Activated CD8-positive, alpha-beta T cell treated with anti-CD3 and anti-CD28 coated beads, Interleukin-2, amount 10 ng/mL, durations not matched to agents 7 days and 5 days (primary cell): ENCODE results near the gene EMSY. TPM values are rescaled to one million over a fixed set of nuclear protein-coding genes. Genes with fewer than 3 reads are reported as not detected.

Experiments used
- ATAC-seq: fragments of 150-1000 bp; cut with Tn5 transposase; one replicate; pipeline ENCODE4 v1.10.0; 2021; ENCODE audit warnings: moderate library complexity
- CTCF ChIA-PET: fragments of 350-600 bp; sonication (Branson Sonifier 250); formaldehyde crosslinking; loops from one replicate; lab custom pipeline; 2021; ENCODE audit warnings: antibody characterized with exemption; lab: Charles Lee
- POLR2A ChIA-PET: fragments of 350-600 bp; sonication (Branson Sonifier 250); formaldehyde crosslinking; loops from one replicate; lab custom pipeline; 2021; ENCODE audit warnings: antibody characterized with exemption; lab: Charles Lee
- DNase-seq: peaks from one replicate; pipeline ENCODE4 v3.0.0-alpha.2; 2020
- H3K27ac Mint-ChIP-seq: one replicate; pipeline ENCODE4 v1.8.0; 2021; ENCODE audit warnings: mild to moderate bottlenecking, mixed read lengths
- H3K27me3 Mint-ChIP-seq: one replicate; pipeline ENCODE4 v1.8.0; 2021; ENCODE audit warnings: low read depth, mixed read lengths
- H3K36me3 Mint-ChIP-seq: one replicate; pipeline ENCODE4 v1.8.0; 2021; ENCODE audit warnings: low read depth, mixed read lengths
- H3K4me1 Mint-ChIP-seq: one replicate; pipeline ENCODE4 v1.8.0; 2021; ENCODE audit warnings: low read depth, mixed read lengths
- H3K4me3 Mint-ChIP-seq: one replicate; pipeline ENCODE4 v1.8.0; 2021; ENCODE audit warnings: mild to moderate bottlenecking, mixed read lengths
- H3K9me3 Mint-ChIP-seq: one replicate; pipeline ENCODE4 v1.8.0; 2022; ENCODE audit warnings: mixed read lengths; ENCODE audit not compliant: insufficient read depth
- total RNA-seq, 2 experiments: library from RNA; stranded (reverse); gene quantifications; one replicate each; pipeline ENCODE4 v1.2.3, GENCODE V29; 2021

EMSY gene
- total RNA-seq, 2 experiments from 2014 or later = 30.1 to 32.2 TPM

- peaks cover 15% of the 10 kb centered on the region for H3K27me3 Mint-ChIP-seq
- no peak for ATAC-seq
- H3K9me3 Mint-ChIP-seq = no peaks in the 10 kb centered on the region
- ChIA-PET POLR2A (no interaction called here), CTCF (interaction anchor here (0.6 to 1.6 kb wide), 3 partner anchors 105 to 541 kb away, joined by 3 to 4 read pairs (median 3); no protein-coding TSS in a partner anchor)
- no peak for DNase-seq
- peaks cover 6% of the 10 kb centered on the region for H3K4me1 Mint-ChIP-seq
- H3K27ac Mint-ChIP-seq = no peak overlapping the region
- no peaks in the 10 kb centered on the region for H3K36me3 Mint-ChIP-seq
- no peak overlapping the region for H3K4me3 Mint-ChIP-seq
These were observed 20.4 kb upstream of the EMSY start for GRCh38 chr11:76424379-76424778.

DNA sequence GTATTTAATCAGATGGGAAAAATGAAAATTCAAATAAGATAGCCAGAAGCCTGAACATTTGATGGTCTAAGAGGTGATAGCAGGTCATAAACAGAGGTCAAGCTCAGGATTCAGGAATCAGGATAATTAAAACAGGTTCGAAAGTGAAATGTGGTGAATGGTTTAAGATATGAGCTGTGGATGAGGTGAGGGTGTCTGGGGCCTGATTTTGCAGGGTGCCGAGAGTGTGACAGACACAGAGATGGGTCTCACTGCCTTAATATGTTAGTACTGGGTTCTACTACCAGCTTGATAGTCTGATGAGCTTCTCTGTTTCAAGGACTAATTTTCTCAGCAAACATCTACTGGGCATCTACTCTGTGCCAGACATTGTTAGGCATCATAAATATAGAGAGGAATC, 19.9 kb upstream of the EMSY start:
- ATAC-seq (no peak), DNase-seq (no peak)
- H3K4me3 Mint-ChIP-seq = no peak overlapping the region
- H3K4me1 Mint-ChIP-seq = peaks cover 6% of the 10 kb centered on the region
- no peaks in the 10 kb centered on the region for H3K36me3 Mint-ChIP-seq
- H3K27ac Mint-ChIP-seq = no peak overlapping the region
- ChIA-PET CTCF (interaction anchor here (1.1 to 1.6 kb wide), 2 partner anchors 8 to 217 kb away, joined by 3 to 4 read pairs; no protein-coding TSS in a partner anchor), POLR2A (no interaction called here)
- no peaks in the 10 kb centered on the region for H3K9me3 Mint-ChIP-seq
- H3K27me3 Mint-ChIP-seq = peaks cover 15% of the 10 kb centered on the region

DNA sequence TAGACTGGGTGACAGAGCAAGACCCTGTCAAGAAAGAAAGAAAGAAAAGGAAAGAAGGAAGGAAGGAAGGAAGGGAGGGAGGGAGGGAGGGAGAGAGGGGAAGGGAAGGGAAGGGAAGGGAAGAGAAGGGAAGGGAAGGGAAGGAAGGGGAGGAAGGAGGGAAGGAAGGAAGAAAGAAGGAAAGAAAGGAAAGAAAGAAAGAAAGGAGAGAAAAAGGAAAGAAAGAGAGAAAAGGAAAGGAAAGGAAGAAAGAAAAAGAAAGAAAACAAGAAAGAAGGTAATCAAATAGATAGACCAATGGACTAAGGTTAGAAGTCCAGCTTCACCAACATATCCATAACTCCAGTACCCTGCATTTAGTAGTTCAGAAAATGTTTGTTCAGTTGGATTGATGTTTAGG, 18.2 kb upstream of the EMSY start:
- no peak overlapping the region for H3K4me3 Mint-ChIP-seq
- no peaks in the 10 kb centered on the region for H3K9me3 Mint-ChIP-seq
- ChIA-PET CTCF (interaction anchor here (1.1 kb wide), 1 partner anchor 296 kb away, joined by 3 read pairs; no protein-coding TSS in a partner anchor), POLR2A (no interaction called here)
- DNase-seq (no peak), ATAC-seq (no peak)
- peaks cover 15% of the 10 kb centered on the region for H3K27me3 Mint-ChIP-seq
- H3K27ac Mint-ChIP-seq = no peak overlapping the region
- H3K36me3 Mint-ChIP-seq = no peaks in the 10 kb centered on the region
- peaks cover 6% of the 10 kb centered on the region for H3K4me1 Mint-ChIP-seq

GRCh38 chr11:76436020-76436419, 8.8 kb upstream of the EMSY start:
- ChIA-PET CTCF (no interaction called here), POLR2A (no interaction called here)
- no peak overlapping the region for H3K27ac Mint-ChIP-seq
- no peaks in the 10 kb centered on the region for H3K4me1 Mint-ChIP-seq
- no peak for DNase-seq
- ATAC-seq = no peak
- H3K27me3 Mint-ChIP-seq = no peaks in the 10 kb centered on the region
- no peaks in the 10 kb centered on the region for H3K9me3 Mint-ChIP-seq
- no peak overlapping the region for H3K4me3 Mint-ChIP-seq
- peaks cover 4% of the 10 kb centered on the region for H3K36me3 Mint-ChIP-seq

- DNase-seq = no peak
- Mint-ChIP-seq H3K9me3 (no peaks in the 10 kb centered on the region), H3K4me3 (peak overlapping the region; percentile 88), H3K27me3 (no peaks in the 10 kb centered on the region), H3K4me1 (peaks cover 22% of the 10 kb centered on the region), H3K36me3 (peaks cover 31% of the 10 kb centered on the region), H3K27ac (peak overlapping the region; percentile 97)
- ChIA-PET POLR2A (no interaction called here), CTCF (interaction anchor here (1.7 kb wide), 1 partner anchor 23 kb away, joined by 5 read pairs; no protein-coding TSS in a partner anchor)
- no peak for ATAC-seq
These were observed 1.4 kb upstream of the EMSY start for GRCh38 chr11:76443268-76443980.

DNA sequence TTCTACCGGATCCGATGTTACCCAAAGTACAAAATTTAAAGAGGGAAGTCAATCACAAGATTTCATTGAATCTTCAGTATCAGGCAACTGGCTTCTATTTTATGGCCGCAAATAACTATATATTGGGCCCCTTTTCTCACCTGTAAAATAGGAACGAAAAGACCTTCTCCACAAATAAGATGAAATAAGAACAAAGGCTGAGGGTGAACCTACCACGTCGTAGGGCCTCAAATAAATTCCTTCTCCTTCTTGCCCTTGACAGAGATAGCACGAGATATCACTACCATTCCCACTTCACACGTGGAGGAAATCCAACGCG, 794 bp upstream of the EMSY start:
- ChIA-PET POLR2A (no interaction called here), CTCF (no interaction called here)
- DNase-seq (no peak), ATAC-seq (no peak)
- Mint-ChIP-seq H3K4me1 (peaks cover 25% of the 10 kb centered on the region), H3K4me3 (peak overlapping the region; percentile 88), H3K27ac (peak overlapping the region; percentile 97), H3K36me3 (peaks cover 34% of the 10 kb centered on the region), H3K27me3 (no peaks in the 10 kb centered on the region), H3K9me3 (no peaks in the 10 kb centered on the region)

DNA sequence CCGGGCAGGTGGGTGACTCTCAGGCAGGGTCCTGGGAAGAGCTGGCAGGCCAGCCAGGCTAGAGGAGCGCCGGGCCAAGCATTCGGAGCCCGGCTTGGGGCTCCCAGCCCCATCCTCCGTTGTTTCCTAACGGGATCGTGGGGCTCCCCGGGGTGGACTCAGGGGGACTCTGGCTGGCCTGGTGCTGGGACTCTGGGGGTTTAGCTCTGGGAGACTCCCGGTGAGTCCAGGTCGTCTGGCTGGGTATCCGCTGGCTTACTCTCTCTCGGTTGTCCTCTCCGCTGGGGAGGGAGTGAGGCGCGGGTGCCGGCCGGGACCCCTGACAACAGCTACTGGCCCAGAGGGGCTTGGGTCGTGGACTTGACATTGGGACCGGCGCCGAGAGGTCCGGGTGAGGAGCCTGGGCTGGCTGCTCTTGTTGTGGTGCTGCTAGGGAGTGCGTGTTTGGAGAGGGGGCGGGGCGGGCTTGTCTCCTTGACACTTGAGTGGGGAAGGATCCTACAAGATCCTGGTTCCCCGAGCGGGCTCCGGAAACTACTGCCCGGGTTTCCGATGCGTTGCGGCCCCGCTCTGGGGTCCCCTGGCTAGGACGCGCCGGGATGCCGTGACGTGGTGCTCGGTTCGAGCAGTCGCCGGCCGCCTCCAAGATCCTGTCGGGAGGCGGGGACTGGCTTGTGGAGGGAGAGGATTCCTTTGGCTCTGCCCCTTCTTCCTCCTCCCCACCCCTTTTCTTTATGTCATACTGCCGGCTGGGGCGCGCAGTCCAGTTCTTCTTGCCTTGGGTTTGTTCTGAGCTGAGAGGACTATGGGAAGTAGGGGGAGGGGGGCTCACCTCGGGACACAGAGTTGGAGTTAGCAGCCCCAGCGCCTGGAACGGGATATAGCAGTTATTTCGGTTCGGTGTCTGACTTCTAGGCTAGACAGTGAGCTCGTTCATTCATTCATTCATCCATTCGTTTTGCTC, 585 bp downstream of the EMSY start:
- DNase-seq (peak; percentile 63), ATAC-seq (peak; percentile 51)
- H3K4me3 Mint-ChIP-seq = peak overlapping the region; percentile 88
- H3K27ac Mint-ChIP-seq = peak overlapping the region; percentile 97
- H3K9me3 Mint-ChIP-seq = no peaks in the 10 kb centered on the region
- peaks cover 29% of the 10 kb centered on the region for H3K4me1 Mint-ChIP-seq
- no peaks in the 10 kb centered on the region for H3K27me3 Mint-ChIP-seq
- H3K36me3 Mint-ChIP-seq = peaks cover 40% of the 10 kb centered on the region
- POLR2A ChIA-PET = interaction anchor here (0.6 to 1.6 kb wide), 6 partner anchors 25 to 1356 kb away, joined by 3 to 6 read pairs (median 3); partner anchors contain the start of genes GVQW3 and THAP12
- CTCF ChIA-PET = interaction anchor here (0.6 to 2.1 kb wide), 10 partner anchors 10 to 548 kb away, joined by 3 to 11 read pairs (median 3); no protein-coding TSS in a partner anchor

GRCh38 chr11:76448506-76448905, 3.7 kb downstream of the EMSY start:
- peaks cover 42% of the 10 kb centered on the region for H3K36me3 Mint-ChIP-seq

DNA sequence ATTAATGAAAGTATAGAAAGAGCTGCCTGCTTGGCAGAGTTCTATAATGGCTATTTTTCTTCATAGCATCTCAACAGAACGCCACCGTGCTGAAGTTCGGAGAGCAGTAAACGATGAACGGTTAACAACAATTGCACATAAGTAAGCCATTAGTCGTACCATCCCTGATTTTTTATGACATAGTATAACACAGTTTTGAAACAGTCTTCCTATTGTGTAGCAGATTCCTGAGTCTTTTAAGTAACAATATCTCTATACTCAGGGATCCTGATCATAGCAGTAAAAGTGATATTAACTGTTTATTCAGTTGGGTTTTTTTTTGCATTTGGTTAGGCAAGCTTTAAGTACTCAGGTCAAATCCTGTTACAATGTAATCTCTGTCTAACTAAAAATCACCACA, 8.4 kb downstream of the EMSY start:
- H3K4me1 Mint-ChIP-seq = peaks cover 13% of the 10 kb centered on the region
- CTCF ChIA-PET = no interaction called here
- H3K4me3 Mint-ChIP-seq = no peak overlapping the region
- H3K27me3 Mint-ChIP-seq = no peaks in the 10 kb centered on the region
- peaks cover 30% of the 10 kb centered on the region for H3K36me3 Mint-ChIP-seq
- POLR2A ChIA-PET = no interaction called here
- DNase-seq (no peak), ATAC-seq (no peak)
- H3K27ac Mint-ChIP-seq = no peak overlapping the region
- no peaks in the 10 kb centered on the region for H3K9me3 Mint-ChIP-seq

More at GRCh38 chr11:76448506-76448905, 3.7 kb downstream of the EMSY start:
- DNase-seq (no peak), ATAC-seq (no peak)
- H3K4me1 Mint-ChIP-seq = peaks cover 19% of the 10 kb centered on the region
- POLR2A ChIA-PET = no interaction called here
- H3K27me3 Mint-ChIP-seq = no peaks in the 10 kb centered on the region
- no peaks in the 10 kb centered on the region for H3K9me3 Mint-ChIP-seq
- no peak overlapping the region for H3K4me3 Mint-ChIP-seq
- CTCF ChIA-PET = interaction anchor here (1.0 kb wide), 1 partner anchor 241 kb away, joined by 3 read pairs; no protein-coding TSS in a partner anchor
- H3K27ac Mint-ChIP-seq = no peak overlapping the region

DNA sequence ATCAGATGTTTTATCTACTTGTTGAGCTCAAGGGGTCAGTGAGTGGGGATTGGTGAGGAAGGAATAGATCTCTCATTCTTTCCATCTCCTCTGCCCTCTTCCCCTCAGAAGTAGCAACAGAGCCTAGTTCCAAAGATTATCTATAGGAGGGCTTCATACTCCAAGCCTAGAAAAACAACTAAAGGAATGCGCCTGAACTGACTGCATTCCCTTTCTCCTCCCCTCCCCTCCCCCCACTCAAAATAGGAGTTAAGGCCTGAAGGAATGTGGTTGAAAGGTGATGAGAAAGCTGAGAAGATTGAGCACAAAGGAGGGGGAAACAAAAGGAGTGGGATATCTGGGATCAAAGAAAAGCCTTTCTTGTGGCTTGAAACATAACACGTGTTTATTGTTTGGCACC, 10.5 kb downstream of the EMSY start:
- Mint-ChIP-seq H3K36me3 (peaks cover 27% of the 10 kb centered on the region), H3K4me1 (peaks cover 6% of the 10 kb centered on the region), H3K27me3 (no peaks in the 10 kb centered on the region), H3K4me3 (no peak overlapping the region), H3K27ac (no peak overlapping the region), H3K9me3 (no peaks in the 10 kb centered on the region)
- DNase-seq (no peak), ATAC-seq (no peak)
- CTCF ChIA-PET = interaction anchor here (0.6 to 1.4 kb wide), 2 partner anchors 9 to 17 kb away, joined by 3 to 5 read pairs; no protein-coding TSS in a partner anchor
- POLR2A ChIA-PET = no interaction called here

- no peak for DNase-seq
These were observed 11.1 kb downstream of the EMSY start for GRCh38 chr11:76455931-76456330.

More at GRCh38 chr11:76455931-76456330, 11.1 kb downstream of the EMSY start:
- H3K4me1 Mint-ChIP-seq = peaks cover 6% of the 10 kb centered on the region
- no peak for ATAC-seq
- no peaks in the 10 kb centered on the region for H3K27me3 Mint-ChIP-seq
- H3K9me3 Mint-ChIP-seq = no peaks in the 10 kb centered on the region
- H3K27ac Mint-ChIP-seq = no peak overlapping the region
- ChIA-PET CTCF (interaction anchor here (1.0 kb wide), 1 partner anchor 10 kb away, joined by 3 read pairs; no protein-coding TSS in a partner anchor), POLR2A (no interaction called here)
- H3K36me3 Mint-ChIP-seq = peaks cover 27% of the 10 kb centered on the region
- no peak overlapping the region for H3K4me3 Mint-ChIP-seq
